GM19324 (cell line): ENCODE data around the gene ZNF668.
"Not testable (repeated sequence)": the region's sequence is repeated elsewhere in the genome, so short reads cannot be mapped to it uniquely, and the experiment has no call there.

ENCODE experiments used
- ATAC-seq: cut with Tn5 transposase; IDR thresholded peaks from one replicate; pipeline ENCODE4 v1.9.1; 2021; ENCODE audit warnings: mild to moderate bottlenecking, moderate library complexity; ENCODE audit not compliant: unreplicated experiment, low FRiP score

The ZNF668 gene

GRCh38 chr16:31105677-31106213 lies 31.7 kb upstream of the ZNF668 start:
- ATAC-seq = peak; percentile 34

GRCh38 chr16:31100876-31101641 lies 27.0 kb upstream of the ZNF668 start:
- ATAC-seq = not testable (repeated sequence)

- no peak for ATAC-seq
These were observed 26.0 kb upstream of the ZNF668 start for GRCh38 chr16:31099860-31100638.

- peak; percentile 91 for ATAC-seq
These were observed 20.5 kb upstream of the ZNF668 start, which contains the start of gene VKORC1 for GRCh38 chr16:31094424-31095120. Gene VKORC1 (minus strand): TSS chr16:31094797. CDS start chr16:31094729, 68 bp downstream.

GRCh38 chr16:31094088-31094423 lies 20.0 kb upstream of the ZNF668 start:
- peak; percentile 9 for ATAC-seq

GRCh38 chr16:31093132-31093703 lies 19.2 kb upstream of the ZNF668 start:
- no peak for ATAC-seq

GRCh38 chr16:31092330-31092729 lies 18.3 kb upstream of the ZNF668 start:
- ATAC-seq = no peak

GRCh38 chr16:31090540-31090939 lies 16.5 kb upstream of the ZNF668 start:
- ATAC-seq = no peak

- ATAC-seq = no peak
These were observed 15.2 kb upstream of the ZNF668 start for GRCh38 chr16:31089199-31089598.

- no peak for ATAC-seq
These were observed 14.6 kb upstream of the ZNF668 start, which contains the start of gene PRSS53 for GRCh38 chr16:31088459-31089183. Gene PRSS53 (minus strand): TSS chr16:31088943. CDS start chr16:31088809, 134 bp downstream.

GRCh38 chr16:31087971-31088370 lies 13.9 kb upstream of the ZNF668 start:
- no peak for ATAC-seq

GRCh38 chr16:31087481-31087880 lies 13.4 kb upstream of the ZNF668 start:
- ATAC-seq = no peak

GRCh38 chr16:31086629-31086906 lies 12.5 kb upstream of the ZNF668 start:
- no peak for ATAC-seq

- no peak for ATAC-seq
These were observed 12.0 kb upstream of the ZNF668 start for GRCh38 chr16:31085873-31086628.

GRCh38 chr16:31085411-31085810 lies 11.4 kb upstream of the ZNF668 start:
- no peak for ATAC-seq

- no peak for ATAC-seq
These were observed 10.7 kb upstream of the ZNF668 start for GRCh38 chr16:31084584-31085302.

- no peak for ATAC-seq
These were observed 9.9 kb upstream of the ZNF668 start for GRCh38 chr16:31083981-31084380.

GRCh38 chr16:31083556-31083955 lies 9.5 kb upstream of the ZNF668 start:
- no peak for ATAC-seq

- ATAC-seq = no peak
These were observed 9.0 kb upstream of the ZNF668 start for GRCh38 chr16:31083081-31083480.
